Fibroblast of the aortic adventitia (primary cell): ENCODE data around the gene WDR27. TPM values are rescaled to one million over a fixed set of nuclear protein-coding genes. Genes with fewer than 3 reads are reported as not detected.
"Not testable (repeated sequence)": the region's sequence is repeated elsewhere in the genome, so short reads cannot be mapped to it uniquely, and the experiment has no call there.

Experiments used
- DNase-seq: peaks from one replicate; pipeline ENCODE4 v3.0.0-alpha.2; 2010; ENCODE audit warnings: low read depth
- H3K4me3 ChIP-seq: 2 replicates; pipeline ENCODE4 v1.5.1; 2011; ENCODE audit warnings: low read depth, mild to moderate bottlenecking, control low read depth, low read length, moderate library complexity
- CTCF ChIP-seq: IDR thresholded peaks from 2 replicates; pipeline ENCODE4 v1.5.1; 2011; ENCODE audit warnings: mild to moderate bottlenecking, low read length, control low read depth, inconsistent platforms; ENCODE audit not compliant: insufficient read depth
- total RNA-seq: library from RNA; depleted of rRNA; stranded (reverse); fragments of >200 nt; gene quantifications from 2 replicates; pipeline ENCODE4 v1.2.3, GENCODE V29; 2012; ENCODE audit warnings: low replicate concordance

WDR27 gene
- total RNA-seq, 1 donor: 19.9 TPM

DNA sequence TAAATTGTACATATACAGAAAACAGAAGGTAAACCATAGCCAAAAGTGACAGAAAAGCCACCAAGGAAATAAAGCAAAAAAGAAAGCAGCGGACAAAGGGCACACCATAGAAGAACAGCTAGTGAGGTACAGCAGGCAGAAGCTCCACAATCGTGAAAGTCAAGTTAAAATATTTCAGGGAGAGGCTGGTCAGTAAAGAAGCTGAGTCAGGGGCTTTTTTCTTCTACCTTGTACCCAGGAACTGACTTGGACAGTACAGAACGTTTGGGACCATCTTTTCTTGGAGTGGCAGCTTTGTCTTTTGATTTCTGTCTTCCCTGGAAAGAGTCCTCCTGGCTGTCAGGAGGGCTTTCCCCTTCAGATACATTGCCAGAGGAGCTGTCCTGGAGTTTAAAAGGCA lies 8.2 kb upstream of the WDR27 start:
- no peak for TF ChIP-seq CTCF
- H3K4me3 ChIP-seq: no peak overlapping the region
- no peak for DNase-seq

DNA sequence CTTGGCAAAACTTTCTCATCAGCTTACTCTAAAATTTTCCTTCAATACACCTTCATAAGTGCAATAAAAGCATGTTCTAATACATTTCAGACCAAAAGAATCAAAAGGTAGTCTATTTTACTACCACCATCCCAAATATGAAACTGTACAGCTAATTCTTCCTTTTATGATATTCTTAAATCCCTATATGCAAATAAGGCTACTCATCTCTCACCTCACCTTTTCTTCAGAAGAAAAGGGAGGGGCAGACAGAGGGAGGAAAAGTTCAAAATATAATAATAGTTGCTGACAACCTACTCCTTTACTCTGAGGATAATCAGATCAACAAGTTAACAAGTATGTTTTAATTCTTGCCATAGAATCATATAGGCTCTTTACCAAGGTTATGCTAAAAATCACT lies 7.5 kb upstream of the WDR27 start:
- no peak for DNase-seq
- TF ChIP-seq CTCF: no peak

DNA sequence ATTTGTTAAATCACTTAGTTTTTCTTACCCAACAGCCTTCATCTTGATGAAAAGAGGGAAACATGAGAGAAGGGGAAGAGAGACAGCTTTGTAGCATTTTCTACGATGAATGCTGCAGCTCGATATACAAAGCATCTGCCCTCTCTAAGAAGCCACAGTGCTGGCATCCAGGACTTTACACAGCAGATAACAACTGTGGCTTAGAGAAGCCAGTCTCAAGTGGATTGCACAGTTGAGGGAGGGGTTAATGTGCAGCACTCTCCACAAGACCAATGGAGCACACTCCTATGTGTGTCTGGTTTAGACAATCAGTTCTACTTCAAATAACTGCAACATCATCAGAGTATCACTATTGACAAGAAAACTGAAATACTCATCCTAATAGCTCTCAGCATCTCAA lies 5.9 kb upstream of the WDR27 start:
- no peak for DNase-seq
- no peak overlapping the region for H3K4me3 ChIP-seq
- no peak for TF ChIP-seq CTCF

More for the DNA sequence above, 7.5 kb upstream of the WDR27 start:
- no peak overlapping the region for H3K4me3 ChIP-seq

- TF ChIP-seq CTCF: no peak
- DNase-seq: no peak
- H3K4me3 ChIP-seq: peak overlapping the region; percentile 95
Measured at GRCh38 chr6:169702840-169703246, 1.0 kb upstream of the WDR27 start.

- DNase-seq: no peak
- TF ChIP-seq CTCF: no peak
- H3K4me3 ChIP-seq: peak overlapping the region; percentile 95
Measured at GRCh38 chr6:169701311-169701953, 397 bp downstream of the WDR27 start.

DNA sequence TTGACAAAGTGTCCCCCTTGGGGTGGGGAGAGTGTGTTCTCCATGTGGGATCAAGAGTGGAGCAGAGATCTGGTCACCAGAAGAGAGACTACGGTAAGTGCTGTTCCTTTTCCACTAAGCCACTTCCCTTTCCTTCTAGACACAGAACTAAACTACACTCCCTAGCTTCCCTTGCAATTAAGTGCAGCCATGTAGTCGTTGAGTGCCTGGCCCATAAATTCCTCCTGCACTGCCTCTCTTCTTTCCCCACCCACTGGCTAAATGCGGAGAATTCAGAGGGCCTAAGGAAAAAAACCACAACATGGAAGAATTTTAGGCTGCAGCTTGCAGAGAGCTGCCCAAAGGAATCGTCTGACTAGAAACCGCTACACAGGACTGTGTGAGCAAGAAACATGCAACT lies 1.5 kb downstream of the WDR27 start:
- H3K4me3 ChIP-seq: peak overlapping the region; percentile 95
- TF ChIP-seq CTCF: no peak
- DNase-seq: peak; percentile 37

- peak; percentile 44 for TF ChIP-seq CTCF
- not testable (repeated sequence) for DNase-seq, H3K4me3 ChIP-seq
Measured at GRCh38 chr6:169697115-169697514, 4.7 kb downstream of the WDR27 start.
